SIG-M5 treated with dmso at 0.1 percent for 504 hours (cell line): ENCODE results near the gene SAMSN1.

ENCODE experiments used
- DNase-seq: peaks from one replicate; lab custom pipeline; 2025; ENCODE audit not compliant: unreplicated experiment; lab: John Stamatoyannopoulos, UW

SAMSN1 gene

DNA sequence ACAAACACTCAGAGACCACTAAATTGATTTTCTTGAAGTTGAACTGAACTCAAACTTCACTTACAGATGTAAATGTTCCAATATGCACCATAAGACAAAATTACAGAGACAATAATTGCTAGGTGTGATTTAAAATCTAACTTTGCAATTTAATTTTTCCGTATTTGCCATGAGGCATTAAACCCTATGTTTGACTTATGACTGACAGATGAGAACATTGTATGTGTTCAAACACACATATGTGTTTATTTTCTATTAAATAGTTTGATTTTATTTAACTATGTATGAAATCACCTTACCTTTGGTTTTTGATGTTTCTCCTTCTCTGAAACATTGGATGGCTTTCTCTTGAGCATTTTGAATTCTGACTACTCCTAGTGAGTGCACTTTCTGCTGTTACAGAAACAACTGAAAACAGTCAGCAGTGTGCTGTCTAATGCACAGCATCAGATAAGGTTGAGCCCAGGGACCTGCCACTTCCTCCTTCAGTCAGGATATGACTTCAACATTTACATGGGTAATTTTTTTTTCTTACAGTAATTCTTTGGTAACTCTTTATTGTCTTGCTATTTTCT lies at the start of gene SAMSN1:
Gene SAMSN1, minus strand, starts transcription at position 410 of the 575 bp plus-strand sequence. Its CDS starts 54 bp downstream, at position 356.
- DNase-seq, result peak; percentile 87

- DNase-seq, result no peak
These were observed 49.3 kb upstream of the SAMSN1 start for GRCh38 chr21:14595449-14595848.

- DNase-seq, result no peak
These were observed 48.9 kb upstream of the SAMSN1 start for GRCh38 chr21:14594967-14595366.

GRCh38 chr21:14593230-14593629 lies 47.1 kb upstream of the SAMSN1 start:
- no peak for DNase-seq

GRCh38 chr21:14592296-14593000 lies 46.3 kb upstream of the SAMSN1 start:
- DNase-seq, result no peak

DNA sequence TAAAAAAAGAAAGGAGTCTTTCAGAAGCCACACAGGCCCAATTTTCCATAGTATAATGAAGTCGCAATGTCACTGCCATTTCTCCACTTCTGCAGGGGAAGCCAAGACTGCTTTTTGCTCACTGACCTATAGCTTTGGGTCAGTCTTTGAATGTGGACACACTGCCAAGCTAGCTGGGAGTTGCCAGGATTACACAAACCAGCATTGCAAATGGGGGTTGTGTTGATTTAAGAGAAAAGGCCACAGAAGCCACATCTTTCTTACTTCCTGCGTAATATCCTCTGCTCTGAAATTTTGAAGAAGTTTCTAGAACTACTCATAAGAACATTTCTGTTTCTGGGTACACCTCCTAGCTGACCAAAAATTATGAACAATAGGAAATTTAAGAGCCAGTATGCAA lies 45.8 kb upstream of the SAMSN1 start:
- peak; percentile 63 for DNase-seq

DNA sequence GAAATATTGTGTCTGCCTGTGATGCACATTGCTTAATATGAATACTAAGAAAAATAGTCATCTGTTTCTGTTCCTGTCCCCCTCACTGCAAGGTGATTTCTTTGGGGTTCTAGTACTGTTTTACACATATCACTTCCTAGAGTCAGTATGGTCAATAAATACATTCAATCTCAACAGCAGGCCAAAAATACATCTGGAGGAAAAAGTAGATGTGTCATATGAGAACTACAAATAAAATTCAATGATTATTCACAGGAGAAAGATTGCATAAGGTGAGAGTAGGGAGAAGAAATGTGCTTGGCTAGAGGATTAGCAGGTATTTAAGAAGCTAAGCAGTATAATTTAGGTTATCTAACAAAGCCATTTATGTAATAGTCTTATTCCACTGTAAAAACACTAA lies 45.3 kb upstream of the SAMSN1 start:
- DNase-seq, result no peak

DNA sequence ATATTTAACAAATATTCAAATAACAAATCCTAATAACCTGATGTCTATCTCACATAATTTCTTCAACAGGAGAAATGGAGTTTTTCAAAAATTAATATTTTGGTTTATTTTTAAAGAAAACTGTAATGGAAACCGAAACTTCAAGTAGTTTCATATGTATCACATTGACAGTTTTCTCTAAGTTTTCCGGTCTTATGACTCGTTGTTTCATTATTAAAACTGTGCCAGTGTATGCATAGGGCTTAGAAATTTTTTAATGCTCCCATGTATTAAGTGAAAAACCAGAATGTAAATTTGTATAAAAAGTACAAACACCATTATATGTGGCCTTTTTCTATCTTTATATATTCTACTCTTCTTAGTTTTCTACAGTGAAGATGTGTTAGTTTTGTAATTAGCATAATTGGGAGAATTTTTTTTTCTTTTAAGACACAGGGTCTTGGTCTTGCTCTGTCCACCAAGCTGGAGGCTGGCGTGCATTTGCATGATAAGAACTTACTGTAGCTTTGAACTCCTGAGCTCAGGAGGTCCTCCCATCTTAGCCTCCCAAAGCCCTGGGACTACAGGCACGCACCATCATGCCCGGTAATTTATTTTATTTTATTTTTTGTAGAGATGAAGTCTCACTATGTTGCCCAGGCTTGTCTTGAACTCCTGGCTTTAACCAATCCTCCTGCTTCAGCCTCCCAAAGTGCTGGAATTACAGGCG lies 43.9 kb upstream of the SAMSN1 start:
- no peak for DNase-seq

DNA sequence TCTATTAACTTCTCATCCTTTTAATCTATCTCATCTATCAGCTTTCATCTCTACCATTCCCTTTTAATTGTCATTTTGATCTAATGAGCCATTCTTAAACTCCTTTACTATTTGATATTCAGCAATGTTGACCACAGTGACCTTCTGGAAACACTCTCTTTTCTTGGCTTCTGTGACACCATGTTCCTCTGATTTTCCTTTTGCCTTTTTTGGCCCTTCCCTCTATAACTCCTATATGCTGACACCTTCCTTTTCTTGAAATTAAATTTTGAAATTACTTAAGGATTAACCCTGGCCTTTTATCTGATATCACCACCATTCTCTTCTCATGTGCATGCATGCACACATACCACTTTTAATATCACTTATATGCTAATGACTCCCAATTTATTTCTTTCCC lies 41.2 kb upstream of the SAMSN1 start:
- DNase-seq, result no peak

DNA sequence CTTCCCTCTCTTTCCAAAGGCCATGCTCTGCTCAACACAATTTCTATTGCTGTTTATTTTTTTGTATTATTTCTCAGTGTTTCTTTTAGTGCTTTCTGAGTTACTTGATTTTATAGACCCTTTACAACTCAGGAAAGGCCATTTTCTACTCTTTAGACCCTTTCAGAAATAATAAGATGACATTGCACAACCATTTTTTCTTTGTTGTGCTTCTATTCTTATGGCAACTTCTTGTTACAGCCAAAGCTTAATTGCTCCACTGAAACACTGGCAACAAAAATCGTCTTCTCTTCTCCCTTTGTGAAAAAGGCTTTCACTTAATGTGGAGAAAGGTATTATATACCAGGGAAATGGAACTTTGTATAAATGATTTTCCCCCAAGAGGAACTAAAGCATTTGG lies 39.0 kb upstream of the SAMSN1 start:
- no peak for DNase-seq

DNA sequence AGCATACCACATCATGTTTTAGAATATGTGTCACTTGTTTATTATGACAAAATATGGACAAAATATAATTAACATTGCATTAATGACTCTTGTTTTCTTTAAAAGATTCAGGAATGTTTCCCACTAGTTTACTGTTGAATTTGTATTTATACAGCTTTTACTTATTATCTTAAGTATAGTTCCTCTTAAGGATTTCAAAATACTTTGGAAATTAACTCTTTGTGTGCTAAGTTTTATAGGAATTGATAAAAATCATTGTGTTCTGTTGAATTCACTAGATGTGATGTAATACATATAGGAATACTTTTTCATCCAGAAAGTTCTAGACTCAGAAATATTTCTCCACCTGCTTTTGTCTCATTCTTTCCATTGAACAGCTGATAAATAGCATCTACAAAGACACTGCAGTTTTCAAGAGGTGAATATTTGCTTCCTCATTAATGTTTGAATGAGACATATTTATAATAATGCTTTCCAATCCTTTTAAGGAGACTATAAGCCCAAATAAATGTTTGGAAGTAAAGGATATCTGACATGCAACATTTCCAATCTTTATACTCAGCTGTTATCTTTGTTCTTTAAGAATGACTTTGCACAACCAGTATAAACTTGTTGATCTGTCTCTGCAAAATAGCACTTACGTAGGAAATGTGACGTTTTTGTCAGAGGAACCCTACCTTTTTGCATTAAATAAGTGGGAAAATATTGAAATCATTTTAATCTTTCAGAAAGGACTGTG lies 38.4 kb upstream of the SAMSN1 start:
- DNase-seq, result no peak

GRCh38 chr21:14583629-14584255 lies 37.6 kb upstream of the SAMSN1 start:
- no peak for DNase-seq

DNA sequence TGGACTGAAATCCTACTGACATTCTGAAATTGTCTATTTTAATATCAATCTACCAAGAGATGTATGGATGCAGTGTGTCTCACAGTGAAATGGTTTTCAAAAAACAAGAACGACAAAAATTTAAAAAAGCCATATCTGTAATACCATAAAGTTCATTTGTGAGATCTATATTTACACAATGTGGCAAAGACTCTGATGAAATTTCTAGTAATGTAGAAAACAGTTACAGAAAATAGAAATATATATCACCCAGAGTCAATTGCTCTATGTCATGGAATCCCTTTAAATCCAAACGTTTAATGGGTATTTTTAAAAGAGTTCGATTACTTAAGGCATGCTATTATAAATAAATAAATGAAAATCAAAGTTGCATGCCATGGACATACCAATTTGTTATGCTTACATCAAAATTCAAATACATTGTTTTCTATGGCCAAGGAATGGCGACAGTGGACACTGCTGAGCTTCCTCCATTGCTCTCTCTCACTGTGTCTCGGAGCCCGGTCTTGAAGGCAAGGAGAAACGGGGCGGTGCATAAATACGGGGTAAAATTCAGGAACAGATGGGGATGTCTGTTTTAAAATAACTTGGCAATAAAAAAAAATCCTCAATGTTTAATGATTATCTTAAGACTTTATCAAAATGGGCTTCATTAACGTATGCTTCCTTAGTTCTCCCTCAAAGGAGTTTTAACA lies 37.0 kb upstream of the SAMSN1 start:
- DNase-seq, result no peak

GRCh38 chr21:14581902-14582457 lies 35.9 kb upstream of the SAMSN1 start:
- no peak for DNase-seq

DNA sequence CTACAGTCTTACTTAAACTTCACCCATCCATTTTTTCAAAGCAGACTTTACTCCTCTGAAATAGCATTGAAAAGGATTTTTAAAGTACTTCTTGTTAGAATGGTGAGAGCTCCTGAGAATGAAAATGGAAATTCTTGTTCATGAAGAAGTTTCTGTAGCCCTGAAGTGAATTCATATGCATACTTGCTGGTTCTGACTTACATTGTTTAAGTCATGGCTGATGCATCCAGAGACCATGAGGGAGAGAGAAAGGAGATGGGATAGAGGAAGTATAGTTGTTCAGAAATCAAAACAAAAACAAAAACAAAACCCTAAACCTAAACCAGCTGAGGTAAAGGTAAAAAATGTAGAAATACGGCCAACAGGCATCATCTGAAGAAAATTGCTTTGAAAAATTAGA lies 27.1 kb upstream of the SAMSN1 start:
- DNase-seq, result no peak

GRCh38 chr21:14572204-14572780 lies 26.2 kb upstream of the SAMSN1 start:
- no peak for DNase-seq

DNA sequence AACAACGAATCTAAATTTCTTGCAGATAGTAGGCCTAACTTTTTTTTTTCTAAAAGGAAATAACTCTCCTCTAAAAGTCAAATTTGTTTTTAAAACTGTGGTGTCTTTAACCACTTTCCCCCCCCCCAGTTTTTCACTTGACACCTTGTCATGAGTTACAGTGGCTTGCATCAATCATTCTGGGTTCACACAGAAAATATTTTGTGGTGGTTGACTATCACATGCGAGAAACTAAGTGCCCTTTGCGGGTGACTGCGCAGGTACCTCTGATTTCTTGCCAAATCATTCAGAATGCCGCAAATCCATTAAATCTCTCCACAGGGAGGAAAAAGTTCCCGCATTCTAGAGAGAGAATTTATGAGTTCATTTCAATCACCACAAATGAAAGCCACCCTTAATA lies 23.8 kb upstream of the SAMSN1 start:
- DNase-seq, result no peak

- no peak for DNase-seq
These were observed 23.0 kb upstream of the SAMSN1 start for GRCh38 chr21:14569026-14569621.
